DND-41 (cell line): Measurements from ENCODE around the gene LENG9.

Source experiments
- EZH2 ChIP-seq: IDR thresholded peaks from 3 replicates; pipeline ENCODE4 v1.6.1; 2012; ENCODE audit warnings: borderline replicate concordance, low read depth, mild to moderate bottlenecking, moderate library complexity, low read length, inconsistent platforms; ENCODE audit not compliant: severe bottlenecking
- TF ChIP-seq, protein P1 (sequence below): IDR thresholded peaks from 2 replicates; pipeline ENCODE4 v1.5.1; 2012; ENCODE audit warnings: borderline replicate concordance, low read length, moderate library complexity, mild to moderate bottlenecking; ENCODE audit not compliant: poor library complexity, severe bottlenecking; ENCODE audit errors: extremely low read depth

DNA sequence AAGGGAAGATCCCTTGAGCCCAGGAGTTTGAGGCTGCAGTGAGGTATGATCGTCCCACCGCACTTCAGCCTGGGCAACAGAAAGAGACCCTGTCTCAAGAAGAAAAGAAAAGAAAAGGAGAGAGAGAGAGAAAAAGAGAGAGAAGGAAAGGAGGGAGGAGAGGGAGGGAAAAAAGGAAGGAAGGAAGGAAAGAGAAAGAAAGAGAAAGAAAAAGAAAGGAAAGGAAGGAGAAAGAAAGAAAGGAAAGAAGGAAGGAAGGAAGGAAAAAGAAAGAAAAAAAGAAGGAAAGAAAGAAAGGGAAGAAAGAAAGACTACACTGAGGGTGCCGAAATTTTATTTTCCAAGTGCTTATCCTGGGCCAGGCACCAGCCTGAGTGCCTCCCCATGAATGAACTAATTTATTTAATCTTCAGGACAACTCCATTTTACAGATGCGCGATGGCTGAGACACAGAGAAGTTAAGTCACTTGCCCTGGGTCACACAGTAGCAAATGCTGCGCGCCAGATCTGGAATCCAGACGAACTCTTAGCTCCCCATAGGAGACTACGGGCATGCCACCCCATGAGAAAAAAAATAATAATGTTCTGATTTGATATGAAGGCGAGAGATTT lies 6.8 kb upstream of the LENG9 start:
- TF ChIP-seq, protein P1, sequence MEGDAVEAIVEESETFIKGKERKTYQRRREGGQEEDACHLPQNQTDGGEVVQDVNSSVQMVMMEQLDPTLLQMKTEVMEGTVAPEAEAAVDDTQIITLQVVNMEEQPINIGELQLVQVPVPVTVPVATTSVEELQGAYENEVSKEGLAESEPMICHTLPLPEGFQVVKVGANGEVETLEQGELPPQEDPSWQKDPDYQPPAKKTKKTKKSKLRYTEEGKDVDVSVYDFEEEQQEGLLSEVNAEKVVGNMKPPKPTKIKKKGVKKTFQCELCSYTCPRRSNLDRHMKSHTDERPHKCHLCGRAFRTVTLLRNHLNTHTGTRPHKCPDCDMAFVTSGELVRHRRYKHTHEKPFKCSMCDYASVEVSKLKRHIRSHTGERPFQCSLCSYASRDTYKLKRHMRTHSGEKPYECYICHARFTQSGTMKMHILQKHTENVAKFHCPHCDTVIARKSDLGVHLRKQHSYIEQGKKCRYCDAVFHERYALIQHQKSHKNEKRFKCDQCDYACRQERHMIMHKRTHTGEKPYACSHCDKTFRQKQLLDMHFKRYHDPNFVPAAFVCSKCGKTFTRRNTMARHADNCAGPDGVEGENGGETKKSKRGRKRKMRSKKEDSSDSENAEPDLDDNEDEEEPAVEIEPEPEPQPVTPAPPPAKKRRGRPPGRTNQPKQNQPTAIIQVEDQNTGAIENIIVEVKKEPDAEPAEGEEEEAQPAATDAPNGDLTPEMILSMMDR = no peak
- no peak for TF ChIP-seq EZH2
